NCI-H82 (cell line): Measurements from ENCODE around the gene ELFN2.

ENCODE experiments used
- DNase-seq: peaks from one replicate; lab custom pipeline; 2025; lab: John Stamatoyannopoulos, UW

ELFN2 gene

DNA sequence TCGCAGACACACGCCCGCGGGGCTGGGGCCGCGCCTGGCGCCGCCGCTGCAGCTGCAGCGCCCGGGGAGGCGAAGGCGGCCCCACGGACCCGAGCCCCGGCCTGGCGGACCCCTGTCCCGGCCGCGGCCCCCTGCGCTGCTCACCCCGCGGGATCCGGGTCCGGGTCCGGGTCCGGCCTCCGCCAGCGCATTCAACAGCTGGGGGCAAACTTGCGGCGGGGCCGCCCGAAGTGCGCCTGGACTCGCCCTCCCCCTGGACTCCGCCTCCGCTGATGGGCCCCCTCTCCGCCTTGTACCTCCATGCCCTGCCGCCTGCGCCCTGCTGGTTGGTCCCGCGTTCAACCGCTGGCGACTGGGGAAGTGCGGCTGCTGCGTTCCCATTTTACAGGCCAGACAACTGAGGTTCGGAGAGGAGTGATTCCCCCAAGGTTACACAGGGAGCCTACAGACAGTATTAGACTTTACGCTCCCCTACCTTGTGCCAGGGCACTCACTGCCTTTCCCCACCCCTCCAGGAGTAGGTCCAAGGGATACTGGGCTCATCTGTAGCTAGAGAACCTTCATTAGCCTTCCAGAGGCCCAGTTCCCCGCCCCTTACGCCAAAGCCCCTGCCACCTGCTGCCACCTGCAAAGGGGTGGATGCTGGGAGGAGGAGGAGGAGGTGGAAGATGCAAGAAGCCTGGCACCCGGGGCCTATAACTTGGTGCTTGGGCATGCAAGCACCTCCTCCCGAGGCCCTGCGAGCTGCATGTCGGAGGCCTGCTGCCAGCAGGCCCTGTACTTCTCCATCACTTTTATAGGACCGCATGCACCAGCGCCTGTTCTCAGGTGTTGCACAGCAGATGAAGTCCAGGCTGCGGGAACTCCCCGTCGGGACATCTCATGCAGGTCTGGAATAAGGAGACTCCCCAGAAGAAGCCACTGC lies 694 bp upstream of the ELFN2 start:
- DNase-seq, result no peak

DNA sequence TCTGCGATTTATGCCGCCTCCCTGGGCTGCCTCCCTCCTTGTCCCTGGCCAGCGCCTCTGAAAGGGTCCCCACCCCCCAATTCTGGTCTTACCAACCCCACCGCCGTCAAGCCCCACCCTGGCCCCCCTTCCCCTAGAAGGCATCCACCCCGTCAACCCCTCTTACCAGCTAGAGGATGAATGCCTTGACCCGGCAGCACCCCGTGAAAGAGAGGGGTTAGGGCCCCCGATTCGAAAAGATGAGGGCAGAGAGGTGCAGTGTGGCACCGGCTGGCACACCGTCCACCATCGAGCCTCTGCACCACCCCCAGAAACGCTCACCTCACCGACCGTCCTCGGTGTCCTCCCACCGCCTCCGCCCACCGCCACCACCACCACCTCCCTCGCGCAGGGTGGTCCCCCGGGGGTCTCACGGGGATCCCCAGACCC lies 559 bp downstream of the ELFN2 start:
- no peak for DNase-seq

- peak; percentile 27 for DNase-seq
These were observed 1.2 kb downstream of the ELFN2 start for GRCh38 chr22:37425800-37426705.

DNA sequence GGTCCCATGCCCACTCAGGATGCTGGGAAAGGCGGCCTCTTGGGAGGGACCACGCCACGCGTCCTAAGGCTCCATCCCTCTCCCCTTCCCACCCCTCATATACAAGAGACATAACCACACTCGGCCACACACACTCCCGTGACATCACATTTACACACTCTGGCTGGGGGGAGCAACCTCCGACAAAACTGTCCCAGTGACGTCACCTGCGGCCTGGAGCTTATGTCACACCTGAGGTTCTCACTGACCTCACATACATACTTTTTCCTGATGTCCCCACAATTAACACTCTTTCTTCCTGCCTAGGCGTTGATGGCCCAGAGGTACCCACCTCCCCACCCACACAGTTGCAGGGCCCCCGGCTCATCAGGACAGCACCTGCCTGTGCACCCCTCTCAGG lies 1.9 kb downstream of the ELFN2 start:
- no peak for DNase-seq

GRCh38 chr22:37423283-37423682 lies 4.0 kb downstream of the ELFN2 start:
- no peak for DNase-seq

GRCh38 chr22:37421468-37421877 lies 5.8 kb downstream of the ELFN2 start:
- DNase-seq, result no peak

DNA sequence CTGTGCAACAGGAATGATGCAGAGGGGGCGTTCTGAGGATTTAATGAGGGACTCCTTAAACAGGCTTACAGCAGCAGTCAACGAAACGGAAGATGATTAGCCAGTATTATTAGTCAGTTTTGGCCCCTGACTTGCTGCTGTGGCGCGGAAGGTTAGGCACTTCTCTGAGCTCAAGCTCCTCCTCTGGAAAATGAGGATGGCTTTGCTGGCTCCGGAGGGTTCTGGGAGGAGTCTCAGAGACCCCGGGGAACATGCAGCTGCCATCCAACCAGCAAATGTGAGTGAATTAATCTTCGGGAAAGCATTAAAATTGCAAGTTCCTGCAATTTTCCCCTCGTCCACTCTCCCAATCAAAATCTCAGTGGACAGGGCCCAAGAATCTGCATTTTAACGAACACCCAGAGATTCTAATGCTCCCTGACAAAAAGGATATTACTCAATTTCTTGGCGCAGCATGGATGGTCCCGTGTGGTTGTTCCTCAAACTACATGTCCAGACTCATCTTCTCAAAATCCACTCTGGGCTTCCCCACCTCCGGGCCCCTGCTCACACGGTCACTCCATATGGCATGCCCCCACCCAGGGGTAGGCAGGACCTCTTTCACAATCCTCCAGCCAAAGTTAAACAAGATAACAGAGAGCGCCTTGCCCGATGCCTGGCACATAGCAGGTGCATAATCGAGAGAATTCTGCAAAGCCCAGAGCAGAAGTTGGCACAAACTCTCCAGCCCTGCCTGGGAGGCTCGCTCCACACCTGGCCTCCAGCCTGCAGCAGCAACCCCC lies 6.4 kb downstream of the ELFN2 start:
- peak; percentile 41 for DNase-seq

GRCh38 chr22:37419969-37420685 lies 7.2 kb downstream of the ELFN2 start:
- no peak for DNase-seq

- DNase-seq, result no peak
These were observed 7.8 kb downstream of the ELFN2 start for GRCh38 chr22:37419370-37419968.

GRCh38 chr22:37418627-37419369 lies 8.5 kb downstream of the ELFN2 start:
- DNase-seq, result no peak

GRCh38 chr22:37417677-37418348 lies 9.5 kb downstream of the ELFN2 start:
- no peak for DNase-seq

DNA sequence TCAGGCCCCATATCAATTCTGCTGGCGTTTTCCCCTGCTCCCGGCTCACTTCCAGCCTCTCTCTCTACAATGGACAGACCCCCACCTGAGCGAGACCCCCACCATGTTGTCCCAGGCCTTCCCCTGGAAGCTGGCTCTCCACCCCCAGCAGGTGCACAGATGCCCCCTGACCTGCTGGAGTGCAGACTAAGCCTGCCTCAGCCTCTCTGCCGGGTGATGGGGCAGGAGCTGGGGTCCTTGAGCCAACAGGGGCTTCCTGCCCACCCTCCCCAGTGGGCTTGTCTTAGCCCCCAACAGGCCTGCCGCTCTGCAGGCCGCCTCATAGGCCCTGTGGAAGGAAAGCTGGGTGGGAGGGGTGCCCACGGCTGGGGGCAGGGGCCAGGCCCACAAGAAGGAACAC lies 10.0 kb downstream of the ELFN2 start:
- no peak for DNase-seq

DNA sequence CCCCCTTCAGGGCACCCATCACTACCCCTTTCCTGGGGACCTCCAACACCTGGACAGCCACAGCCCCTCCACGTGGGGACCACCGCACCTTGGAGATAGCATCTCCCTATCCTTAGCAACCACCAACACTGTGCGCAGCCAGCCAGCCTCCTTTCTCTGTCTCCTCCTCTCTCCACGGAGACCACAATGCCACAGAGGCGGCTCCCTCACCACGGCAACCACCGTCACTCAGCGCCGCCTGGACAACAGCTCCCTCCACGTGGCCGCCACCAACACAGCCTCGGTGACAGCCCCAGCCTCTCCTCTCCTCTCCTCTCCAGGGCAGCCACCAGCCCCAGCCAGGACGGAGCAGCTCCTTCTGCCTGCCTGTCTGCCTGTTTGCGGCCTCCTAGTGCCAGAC lies 10.5 kb downstream of the ELFN2 start:
- DNase-seq, result no peak

DNA sequence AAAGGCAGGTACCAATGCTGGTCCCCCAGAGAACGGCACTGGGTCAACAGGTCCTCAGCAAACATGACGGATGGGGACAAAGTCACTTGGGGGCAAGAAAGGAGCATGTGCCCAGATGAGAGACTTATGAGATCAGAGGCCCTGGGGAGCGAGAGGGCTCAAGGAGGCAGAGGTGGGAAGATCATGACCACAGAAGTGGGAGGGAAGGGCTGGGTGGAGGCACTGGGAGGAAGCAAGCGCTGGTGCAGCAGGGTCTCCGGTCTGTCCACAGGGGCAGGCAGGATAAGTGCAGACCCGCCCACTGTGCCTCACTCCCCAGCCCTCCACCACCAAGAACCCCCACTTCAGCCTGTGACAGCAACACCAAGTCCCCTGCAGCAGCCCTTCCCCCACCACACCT lies 10.9 kb downstream of the ELFN2 start:
- DNase-seq, result no peak

DNA sequence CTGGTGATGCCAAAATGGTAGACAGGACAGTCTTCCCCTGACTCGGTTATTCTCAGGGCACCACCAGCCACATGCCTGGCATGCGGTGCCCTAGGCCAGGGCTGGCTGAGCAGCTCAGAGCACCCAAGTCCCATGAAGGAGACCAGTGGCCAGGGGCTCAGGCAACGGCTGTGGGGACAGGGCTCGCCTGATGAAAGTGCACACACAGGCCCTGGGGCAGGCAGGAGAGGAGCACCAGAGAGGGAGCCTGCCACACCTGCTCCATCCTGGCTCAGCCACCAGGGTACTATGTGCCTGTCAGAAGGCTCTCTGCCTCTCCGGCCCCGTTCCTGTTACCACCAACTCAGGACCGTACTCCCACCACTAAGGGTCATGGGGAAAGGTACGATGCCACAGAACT lies 12.1 kb downstream of the ELFN2 start:
- DNase-seq, result no peak

DNA sequence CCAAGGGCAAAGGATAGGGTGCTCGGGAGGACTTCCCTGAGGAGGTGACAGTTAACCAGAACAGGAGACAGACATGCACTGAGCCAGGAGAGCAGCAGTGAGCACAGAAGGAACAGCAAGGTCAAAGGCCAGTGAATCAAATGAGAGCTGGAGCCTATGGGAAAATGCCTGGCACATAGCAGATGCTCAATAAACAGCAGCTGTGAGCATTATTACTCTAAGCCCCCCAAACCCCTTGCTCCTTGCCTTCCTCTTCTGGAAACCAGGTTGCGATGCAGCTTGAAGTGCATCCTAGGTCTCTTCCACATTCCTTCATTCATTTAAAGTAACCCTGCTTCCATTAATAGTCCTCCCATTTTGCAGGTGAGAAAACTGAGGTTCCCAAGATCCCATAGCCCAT lies 13.0 kb downstream of the ELFN2 start:
- no peak for DNase-seq

DNA sequence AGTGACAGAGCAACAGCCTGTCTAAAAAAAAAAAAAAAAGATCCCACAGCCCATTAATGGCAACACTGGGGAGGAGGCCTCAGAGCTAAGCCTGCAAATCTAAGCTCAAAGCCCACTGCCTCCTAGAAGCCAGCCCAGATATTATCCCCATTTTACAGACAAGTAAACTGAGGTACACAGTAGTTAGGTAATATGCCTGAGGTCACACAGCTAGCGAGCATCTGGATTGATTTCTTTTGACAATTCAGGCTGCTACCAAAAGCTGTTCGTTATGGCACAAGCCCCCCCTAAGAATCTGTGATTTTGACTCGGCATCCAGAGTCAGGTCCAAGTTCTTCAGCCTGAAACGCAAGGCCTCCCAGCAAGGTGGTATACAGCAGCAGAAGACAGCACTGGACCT lies 13.7 kb downstream of the ELFN2 start:
- no peak for DNase-seq

- DNase-seq, result no peak
These were observed 14.6 kb downstream of the ELFN2 start for GRCh38 chr22:37412495-37413250.

DNA sequence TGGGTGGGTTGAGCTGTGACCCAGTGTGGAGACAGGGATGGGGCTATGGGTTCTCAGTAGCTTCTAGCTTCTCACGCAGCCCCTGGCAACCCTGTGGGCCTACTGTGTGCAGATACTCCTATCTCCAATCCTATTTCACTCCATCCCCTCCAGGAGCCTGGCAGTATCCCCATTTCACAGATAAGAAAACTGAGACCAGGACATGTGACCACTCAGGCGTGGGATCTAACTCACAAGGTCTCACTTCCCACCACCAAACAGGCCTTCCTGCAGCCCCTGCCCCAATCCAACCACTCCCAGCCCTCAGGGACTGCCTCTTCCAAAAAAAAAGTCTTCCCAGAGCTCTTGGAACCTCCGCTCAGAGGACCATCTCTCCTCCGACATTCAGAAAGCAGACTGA lies 15.6 kb downstream of the ELFN2 start:
- no peak for DNase-seq
